ENCODE results near the gene STARD3NL. TPM values are rescaled to one million over a fixed set of nuclear protein-coding genes. Genes with fewer than 3 reads are reported as not detected.
"Not testable (repeated sequence)": the region's sequence is repeated elsewhere in the genome, so short reads cannot be mapped to it uniquely, and the experiment has no call there.

The STARD3NL gene
- total RNA-seq, 1 experiment from 2014 or later, result 162 TPM

DNA sequence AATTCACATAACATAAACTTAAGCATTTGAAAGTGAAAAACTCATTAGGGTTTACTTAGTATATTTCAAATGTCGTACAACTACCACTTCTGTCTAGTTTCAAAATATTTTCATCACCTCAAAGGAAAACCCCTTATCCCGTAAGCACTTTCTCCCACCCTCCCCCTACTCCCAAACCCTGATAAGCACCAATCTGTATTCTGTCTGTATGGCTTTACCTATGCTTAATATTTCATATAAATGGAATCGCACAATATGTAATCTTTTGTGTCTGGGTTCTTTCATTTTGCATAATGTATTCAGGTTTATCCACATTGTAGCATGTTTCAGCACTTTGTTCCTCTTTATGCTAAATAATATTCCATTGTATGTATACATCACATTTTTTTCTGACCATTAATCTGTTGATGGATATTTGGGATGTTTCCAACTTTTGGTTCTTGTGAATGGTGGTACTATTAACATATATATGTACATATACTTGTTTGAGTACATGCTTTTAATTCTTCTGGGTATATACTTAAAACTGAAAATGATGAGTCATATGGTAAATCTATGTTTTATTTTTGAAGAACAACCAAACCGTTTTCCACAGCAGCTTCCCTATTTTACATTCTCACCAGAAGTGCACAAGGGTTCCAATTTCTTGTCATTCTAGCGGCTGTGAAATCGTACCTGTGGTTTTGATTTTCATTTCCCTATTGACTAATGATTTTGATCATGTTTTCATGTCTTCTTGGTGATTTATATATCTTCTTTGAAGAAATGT is 6.2 kb upstream of the STARD3NL start:
- no peak for DNase-seq
- Histone ChIP-seq H3K27ac (no peak overlapping the region), H3K27me3 (no peaks in the 10 kb centered on the region), H3K4me3 (no peak overlapping the region), H3K4me1 (peaks cover 9% of the 10 kb centered on the region), H3K36me3 (no peaks in the 10 kb centered on the region), H3K9me3 (replicated peaks) (peaks cover 4% of the 10 kb centered on the region; the same call in 1 of the 2 replicates)

DNA sequence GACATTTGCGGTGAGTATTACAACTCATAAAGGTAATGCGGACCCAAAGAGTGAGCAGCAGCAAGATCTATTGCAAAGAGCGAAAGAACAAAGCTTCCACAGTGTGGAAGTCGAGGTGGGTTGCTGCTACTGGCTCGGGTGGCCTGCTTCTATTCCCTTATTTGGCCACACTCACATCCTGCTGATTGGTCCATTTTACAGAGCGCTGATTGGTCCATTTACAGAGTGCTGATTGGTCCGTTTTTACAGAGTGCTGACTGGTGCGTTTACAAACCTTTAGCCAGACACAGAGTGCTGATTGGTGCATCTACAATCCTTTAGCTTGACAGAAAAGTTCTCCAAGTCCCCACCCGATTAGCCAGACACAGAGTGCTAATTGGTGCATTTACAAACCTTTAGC is 2.5 kb upstream of the STARD3NL start:
- H3K4me3 ChIP-seq; H3K27me3 ChIP-seq; H3K27ac ChIP-seq; H3K36me3 ChIP-seq; H3K9me3 ChIP-seq (replicated peaks); DNase-seq: not testable (repeated sequence)
- H3K4me1 ChIP-seq, result peaks cover 10% of the 10 kb centered on the region

GRCh38 chr7:38177621-38178003 is 433 bp upstream of the STARD3NL start:
- Histone ChIP-seq H3K27ac (peak overlapping the region; percentile 75), H3K4me1 (peaks cover 10% of the 10 kb centered on the region)

DNA sequence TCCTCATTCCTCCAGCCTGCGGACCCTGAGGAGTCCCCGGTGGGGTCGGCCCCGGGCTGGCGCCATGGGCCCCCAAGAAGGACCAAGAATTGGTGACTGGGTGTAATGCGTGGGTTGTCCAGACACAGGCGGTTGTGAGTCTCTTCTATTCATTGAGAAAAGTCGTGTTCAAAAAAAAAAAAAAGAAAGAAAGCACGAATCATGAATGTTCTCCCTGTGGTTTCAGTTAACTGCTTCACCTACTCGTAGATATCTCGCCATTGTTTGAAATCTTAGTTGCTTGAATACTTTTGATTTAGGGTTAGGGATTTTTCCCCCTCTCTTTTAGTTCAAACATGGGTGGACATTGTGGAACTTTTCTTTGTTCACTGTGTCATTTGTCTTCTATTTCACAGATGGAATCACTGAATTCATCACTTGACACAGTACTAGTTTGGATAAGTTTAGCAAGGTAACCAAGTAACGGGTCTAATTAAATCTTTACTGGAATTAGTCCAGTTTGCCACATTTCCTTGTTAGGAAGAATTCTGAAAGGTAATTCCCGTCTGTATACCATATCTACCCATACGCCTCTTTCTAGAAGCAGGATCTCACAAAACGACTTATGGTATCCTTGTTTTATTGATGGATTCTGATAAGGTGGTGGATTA is 775 bp downstream of the STARD3NL start:
- Histone ChIP-seq H3K36me3 (peaks cover 12% of the 10 kb centered on the region), H3K27ac (peak overlapping the region; percentile 75), H3K27me3 (no peaks in the 10 kb centered on the region), H3K4me3 (peak overlapping the region; percentile 81), H3K4me1 (peaks cover 10% of the 10 kb centered on the region), H3K9me3 (replicated peaks) (no peaks in the 10 kb centered on the region)
- DNase-seq, result no peak

More at GRCh38 chr7:38177621-38178003, 433 bp upstream of the STARD3NL start:
- Histone ChIP-seq H3K4me3 (peak overlapping the region; percentile 81), H3K36me3 (peaks cover 3% of the 10 kb centered on the region; the same call in 1 of the 2 replicates), H3K9me3 (replicated peaks) (no peaks in the 10 kb centered on the region; the same call in 1 of the 2 replicates), H3K27me3 (no peaks in the 10 kb centered on the region)
- DNase-seq, result no peak

- Histone ChIP-seq H3K4me3 (peak overlapping the region; percentile 81), H3K9me3 (replicated peaks) (no peaks in the 10 kb centered on the region)
These were observed 1.8 kb downstream of the STARD3NL start for GRCh38 chr7:38179776-38180226.

GRCh38 chr7:38181111-38181510 is 3.1 kb downstream of the STARD3NL start:
- Histone ChIP-seq H3K27me3 (no peaks in the 10 kb centered on the region), H3K9me3 (replicated peaks) (no peaks in the 10 kb centered on the region), H3K4me1 (peaks cover 10% of the 10 kb centered on the region), H3K4me3 (no peak overlapping the region), H3K27ac (no peak overlapping the region), H3K36me3 (peaks cover 17% of the 10 kb centered on the region)
- no peak for DNase-seq

More at GRCh38 chr7:38179776-38180226, 1.8 kb downstream of the STARD3NL start:
- no peak for DNase-seq
- Histone ChIP-seq H3K27ac (no peak overlapping the region), H3K4me1 (peaks cover 10% of the 10 kb centered on the region), H3K27me3 (no peaks in the 10 kb centered on the region), H3K36me3 (peaks cover 17% of the 10 kb centered on the region)

DNA sequence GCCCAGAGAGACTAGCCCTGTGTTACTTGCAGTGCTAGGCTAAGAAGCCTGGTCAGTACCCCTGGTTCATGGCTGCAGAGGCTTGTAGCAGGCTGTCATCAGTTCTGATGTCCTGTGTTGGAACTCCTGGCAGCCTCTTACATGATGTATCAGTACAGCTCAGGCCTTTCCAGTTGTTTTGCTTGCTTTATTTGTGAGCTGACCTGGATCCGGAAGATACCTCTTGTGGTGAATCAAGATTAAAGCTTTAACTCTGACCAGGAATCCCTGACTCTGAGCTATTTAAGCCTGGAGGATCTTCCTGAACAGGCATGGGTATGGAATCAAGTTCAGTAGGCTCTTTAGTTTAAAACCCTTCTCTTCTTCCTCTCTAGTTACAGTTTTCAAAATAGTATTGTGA is 4.4 kb downstream of the STARD3NL start:
- no peak overlapping the region for H3K4me3 ChIP-seq
- DNase-seq, result no peak
- H3K27me3 ChIP-seq, result no peaks in the 10 kb centered on the region
- H3K9me3 ChIP-seq (replicated peaks), result no peaks in the 10 kb centered on the region
- H3K4me1 ChIP-seq, result peaks cover 18% of the 10 kb centered on the region
- H3K36me3 ChIP-seq, result peaks cover 17% of the 10 kb centered on the region
- H3K27ac ChIP-seq, result no peak overlapping the region

- H3K27ac ChIP-seq, result no peak overlapping the region
- no peak for DNase-seq
- H3K36me3 ChIP-seq, result peaks cover 19% of the 10 kb centered on the region
- no peaks in the 10 kb centered on the region for H3K27me3 ChIP-seq
- no peaks in the 10 kb centered on the region for H3K9me3 ChIP-seq (replicated peaks)
- no peak overlapping the region for H3K4me3 ChIP-seq
- H3K4me1 ChIP-seq, result peaks cover 37% of the 10 kb centered on the region
These were observed 7.6 kb downstream of the STARD3NL start for GRCh38 chr7:38185395-38186307.

GRCh38 chr7:38186593-38187314 is 8.7 kb downstream of the STARD3NL start:
- Histone ChIP-seq H3K4me1 (peaks cover 37% of the 10 kb centered on the region), H3K9me3 (replicated peaks) (no peaks in the 10 kb centered on the region), H3K4me3 (no peak overlapping the region), H3K36me3 (peaks cover 24% of the 10 kb centered on the region), H3K27ac (no peak overlapping the region), H3K27me3 (no peaks in the 10 kb centered on the region)
- DNase-seq, result no peak

- Histone ChIP-seq H3K36me3 (peaks cover 25% of the 10 kb centered on the region), H3K27me3 (no peaks in the 10 kb centered on the region), H3K4me3 (no peak overlapping the region), H3K4me1 (peaks cover 37% of the 10 kb centered on the region), H3K27ac (no peak overlapping the region), H3K9me3 (replicated peaks) (0 out of 2 replicates have a peak, but pooled peaks cover 4% of the 10 kb centered on the region)
- DNase-seq, result no peak
These were observed 9.9 kb downstream of the STARD3NL start for GRCh38 chr7:38187794-38188440.

DNA sequence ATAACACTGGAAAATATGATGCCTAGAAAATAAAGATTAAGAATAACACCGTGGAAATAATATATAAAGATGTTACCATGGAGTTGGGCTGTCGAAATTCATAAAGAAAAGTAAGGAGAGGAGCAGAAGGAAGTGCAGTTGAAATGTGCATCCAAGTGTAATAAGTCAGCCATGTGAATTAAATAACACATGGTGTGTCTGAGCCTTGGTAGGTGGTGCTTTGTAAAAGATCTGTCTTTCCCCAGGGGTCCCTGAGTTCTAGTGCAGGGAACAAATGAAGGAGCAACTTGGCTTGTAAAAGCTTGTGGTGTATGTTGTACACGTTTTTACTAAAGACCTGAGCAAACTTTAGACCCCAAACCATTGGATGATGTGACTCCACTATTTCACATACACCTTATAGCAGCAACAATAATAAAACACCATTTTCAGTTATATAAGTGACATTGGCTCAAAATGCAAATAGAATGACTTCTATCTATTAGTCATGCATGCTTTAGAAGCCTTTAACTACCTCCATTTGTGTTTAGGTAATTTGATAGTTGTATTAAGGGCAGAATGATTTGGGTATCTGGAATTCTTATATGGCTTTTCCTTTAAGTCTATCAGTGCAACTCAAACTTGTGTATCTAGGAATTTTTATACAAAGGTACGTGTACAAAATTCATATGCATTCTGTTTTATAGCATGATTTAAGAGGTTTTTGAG is 11.3 kb downstream of the STARD3NL start:
- Histone ChIP-seq H3K27ac (peak overlapping the region; percentile 50), H3K9me3 (replicated peaks) (0 out of 2 replicates have a peak, but pooled peaks cover 4% of the 10 kb centered on the region), H3K36me3 (peaks cover 11% of the 10 kb centered on the region), H3K4me3 (no peak overlapping the region), H3K4me1 (peaks cover 37% of the 10 kb centered on the region), H3K27me3 (no peaks in the 10 kb centered on the region)
- peak; percentile 33 to 49 for DNase-seq

- H3K9me3 ChIP-seq (replicated peaks), result 0 out of 2 replicates have a peak, but pooled peaks cover 4% of the 10 kb centered on the region
- peak overlapping the region; percentile 50 for H3K27ac ChIP-seq
- no peak overlapping the region for H3K4me3 ChIP-seq
- no peaks in the 10 kb centered on the region for H3K27me3 ChIP-seq
- H3K4me1 ChIP-seq, result peaks cover 37% of the 10 kb centered on the region
- peaks cover 11% of the 10 kb centered on the region for H3K36me3 ChIP-seq
- no peak for DNase-seq
These were observed 12.0 kb downstream of the STARD3NL start for GRCh38 chr7:38190011-38190410.

DNA sequence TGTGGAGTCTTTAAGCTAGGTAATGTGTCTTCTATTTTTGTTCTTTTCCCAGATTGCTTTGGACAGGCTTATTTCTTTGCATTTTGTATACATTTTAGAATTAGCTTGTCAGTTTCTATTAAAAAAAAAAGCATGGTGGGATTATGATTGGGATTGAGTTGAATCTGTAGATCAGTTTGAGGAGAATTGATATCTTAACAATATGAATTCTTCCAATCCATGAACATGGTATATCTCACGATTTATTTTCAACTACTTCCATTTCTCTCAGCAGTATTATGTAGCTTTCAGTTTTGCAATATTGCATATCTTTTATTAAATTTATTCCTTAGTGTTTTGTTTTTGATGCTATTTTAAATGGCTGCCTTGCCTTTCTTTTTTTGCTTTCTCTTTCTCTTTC is 13.7 kb downstream of the STARD3NL start:
- peaks cover 11% of the 10 kb centered on the region for H3K36me3 ChIP-seq
- 0 out of 2 replicates have a peak, but pooled peaks cover 4% of the 10 kb centered on the region for H3K9me3 ChIP-seq (replicated peaks)
- H3K27me3 ChIP-seq, result no peaks in the 10 kb centered on the region
- H3K4me3 ChIP-seq, result no peak overlapping the region
- H3K27ac ChIP-seq, result no peak overlapping the region
- peaks cover 40% of the 10 kb centered on the region for H3K4me1 ChIP-seq
- DNase-seq, result no peak
